K562 (cell line): Measurements from ENCODE around the gene CLEC4A. TPM values are rescaled to one million over a fixed set of nuclear protein-coding genes. Genes with fewer than 3 reads are reported as not detected.

Source experiments
- ATAC-seq: fragments of 200-7000 bp; cut with Tn5 transposase; 3 replicates; pipeline ENCODE4 v1.9.1; 2020; ENCODE audit warnings: moderate library complexity
- BruUV-seq: library from RNA; stranded (reverse); fragments of 400-500 nt; replicated peaks from 2 replicates; lab custom pipeline; 2021; lab: Mats Ljungman, UMichigan
- CTCF ChIA-PET: fragments of 300-600 bp; formaldehyde crosslinking; extraction: SDS; loops from one replicate; lab custom pipeline; 2021; ENCODE audit warnings: low intra/inter-chr PET ratio; lab: Yijun Ruan, JAX
- POLR2A ChIA-PET: fragments of 300-600, 350-650 bp; sonication (Branson Sonifier 250); formaldehyde crosslinking; extraction: SDS; loops from one replicate; lab custom pipeline; 2021; ENCODE audit warnings: antibody characterized with exemption, inconsistent platforms; lab: Yijun Ruan, JAX
- DNase-seq, 4 experiments: peaks; one replicate each; pipeline versions ENCODE4 v3.0.0 to v3.0.0-alpha.2; 2011 to 2018; ENCODE audit warnings: low spot score in 3 of 4, mixed read lengths in 3 of 4; ENCODE audit errors: extremely low read depth in 1 of 4
- FAIRE-seq: peaks from 2 replicates; lab custom pipeline; 2011; peaks lifted over from hg19 to GRCh38; lab: Jason Lieb, UNC
- H2AFZ ChIP-seq: 2 replicates; pipeline ENCODE4 v1.6.0; 2011; ENCODE audit warnings: low read depth, low read length, control low read depth, inconsistent platforms
- H3K27ac ChIP-seq: fragments of 200-600 bp; 3 replicates; pipeline ENCODE4 v1.8.0; 2011; ENCODE audit warnings: low read depth, mild to moderate bottlenecking, control low read depth, inconsistent platforms, low read length, moderate library complexity, mixed read lengths; ENCODE audit errors: extremely low read depth
- H3K27me3 ChIP-seq, 2 experiments: fragments of 300-600 bp in 1 of 2; 2 replicates in 1 of 2; 3 replicates in 1 of 2; pipeline versions ENCODE4 v1.6.0 to v1.8.0; 2011; ENCODE audit warnings: inconsistent platforms in 2 of 2, low read length in 2 of 2, mild to moderate bottlenecking in 1 of 2, mixed read lengths in 1 of 2, moderate library complexity in 1 of 2; ENCODE audit not compliant: control insufficient read depth in 2 of 2, insufficient read depth in 2 of 2
- H3K36me3 ChIP-seq: fragments of 300-600 bp; 3 replicates; pipeline ENCODE4 v1.8.0; 2011; ENCODE audit warnings: mild to moderate bottlenecking, low read length, inconsistent platforms; ENCODE audit not compliant: control insufficient read depth, insufficient read depth
- H3K4me1 ChIP-seq, 2 experiments: fragments of 200-600 bp in 1 of 2; replicated peaks in 1 of 2; 2 replicates in 1 of 2; 3 replicates in 1 of 2; pipeline versions ENCODE4 v1.5.1 to v1.8.0; 2011; ENCODE audit warnings: inconsistent platforms in 2 of 2, low read length in 2 of 2, mild to moderate bottlenecking in 1 of 2, mixed read lengths in 1 of 2, moderate library complexity in 1 of 2; ENCODE audit not compliant: control insufficient read depth in 2 of 2, insufficient read depth in 2 of 2
- H3K4me2 ChIP-seq: 2 replicates; pipeline ENCODE4 v1.6.1; 2011; ENCODE audit warnings: low read length, control low read depth, inconsistent platforms, mixed read lengths; ENCODE audit not compliant: insufficient read depth
- H3K4me3 ChIP-seq: fragments of 200-600 bp; sonication (generic), shearing (Covaris generic); 2 replicates; pipeline ENCODE4 v1.5.1; 2016; ENCODE audit warnings: control low read depth, inconsistent platforms
- H3K79me2 ChIP-seq: fragments of 200-600 bp; 3 replicates; pipeline ENCODE4 v1.8.0; 2011; ENCODE audit warnings: low read length, inconsistent platforms; ENCODE audit not compliant: control insufficient read depth, insufficient read depth
- H3K9ac ChIP-seq, 2 experiments: 2 replicates each; pipeline versions ENCODE4 v1.6.0 to v1.6.1; 2011; ENCODE audit warnings: low read depth in 2 of 2, low read length in 2 of 2, control low read depth in 1 of 2, inconsistent platforms in 1 of 2, mild to moderate bottlenecking in 1 of 2, mixed read lengths in 1 of 2; ENCODE audit not compliant: insufficient read depth in 1 of 2
- H3K9me1 ChIP-seq: one replicate; pipeline ENCODE4 v1.6.0; 2011; ENCODE audit warnings: inconsistent platforms, mild to moderate bottlenecking, low read length, moderate library complexity; ENCODE audit not compliant: control insufficient read depth, insufficient read depth
- H3K9me3 ChIP-seq: replicated peaks from 2 replicates; pipeline ENCODE4 v1.5.1; 2011; ENCODE audit warnings: low read depth, low read length, inconsistent platforms; ENCODE audit not compliant: control insufficient read depth, insufficient read depth
- H4K20me1 ChIP-seq: replicated peaks from 2 replicates; pipeline ENCODE4 v1.6.1; 2011; ENCODE audit warnings: low read length, inconsistent platforms, mixed read lengths; ENCODE audit not compliant: control insufficient read depth, insufficient read depth
- ATF3 ChIP-seq, 2 experiments: fragments of 450-650 bp in 1 of 2; sonication (generic) in 1 of 2; formaldehyde crosslinking in 1 of 2; IDR thresholded peaks in 1 of 2; conservative IDR thresholded peaks in 1 of 2; 2 replicates each; pipeline versions ENCODE4 v1.6.1 to v1.8.1; 2016 to 2023; ENCODE audit warnings: mild to moderate bottlenecking in 2 of 2, moderate library complexity in 2 of 2, inconsistent platforms in 1 of 2, missing genetic modification reagents in 1 of 2
- CEBPB ChIP-seq: fragments of 450-650 bp; IDR thresholded peaks from 2 replicates; pipeline ENCODE4 v1.6.1; 2016; ENCODE audit warnings: missing genetic modification characterization, missing compliant biosample characterization
- MGA ChIP-seq: fragments of 450-650 bp; IDR thresholded peaks from 2 replicates; pipeline ENCODE4 v1.6.1; 2016; ENCODE audit warnings: mild to moderate bottlenecking, moderate library complexity
- SFPQ ChIP-seq: fragments of 200-400 bp; formaldehyde crosslinking; IDR thresholded peaks from 2 replicates; pipeline ENCODE4 v1.6.1; 2017; ENCODE audit warnings: mild to moderate bottlenecking, low read depth, low read length, moderate library complexity
- WGBS: fragments of 100-300 bp; shearing (Covaris generic); methylation state at CpG from one replicate; pipeline ENCODE4 v1.1.6; 2016; ENCODE audit warnings: low coverage, mixed read lengths; ENCODE audit not compliant: insufficient coverage; ENCODE audit errors: missing lambda C conversion rate; 5-methylcytosine and 5-hydroxymethylcytosine counted together
- in situ Hi-C: fragments of 300-500 bp; cut with MboI; formaldehyde crosslinking; loops from 4 replicates; pipeline ENCODE4 v1.15.0; 2018; ENCODE audit warnings: inconsistent platforms, mixed read lengths
- intact Hi-C: fragments of 100-400 bp; cut with micrococcal nuclease; formaldehyde crosslinking; loops from 2 replicates; pipeline ENCODE4 v1.14.2; 2022
- polyA plus RNA-seq, 8 experiments: library from polyadenylated mRNA; depleted of rRNA in 4 of 8; stranded (reverse) in 5 of 8; unstranded in 3 of 8; fragments of >200 nt; fragmentation: Nextera tagmentation in 2 of 8; fragmentation: Illumina TruSeq in 1 of 8; extraction: Ambion mirVana in 2 of 8; extraction: Trizol in 1 of 8; gene quantifications; 2 replicates each; pipeline versions ENCODE4 v1.2.1 to v1.2.3, GENCODE V29; 2011 to 2014; ENCODE audit warnings: inconsistent platforms in 1 of 8, missing spikeins in 1 of 8
- total RNA-seq, 7 experiments: library from RNA; depleted of rRNA in 6 of 7; stranded (reverse); fragments of >200 nt in 6 of 7; fragmentation: Illumina TruSeq in 2 of 7; extraction: Trizol in 2 of 7; gene quantifications; 2 replicates each; pipeline versions ENCODE4 v1.2.1 to v1.2.3, GENCODE V29; 2011 to 2021; ENCODE audit warnings: low replicate concordance in 1 of 7

The CLEC4A gene
- total and polyA plus RNA-seq, 9 of the 15 experiments (the other 6 are each of a cell fraction or from before 2014, with no cell fraction given): 0.06 to 0.27 (median 0.18) TPM; not detected in 5

- Histone ChIP-seq H3K27ac (no peak overlapping the region), H3K79me2 (peaks cover 3% of the 10 kb centered on the region; the same call in 2 of the 3 replicates), H3K4me1 (peaks cover 7 to 17% of the 10 kb centered on the region in 2 experiments; a peak in 3 of 5 replicates), H3K36me3 (no peaks in the 10 kb centered on the region), H4K20me1 (no peaks in the 10 kb centered on the region), H3K9ac (no peak overlapping the region), H3K9me3 (no peaks in the 10 kb centered on the region), H3K4me3 (no peak overlapping the region), H3K4me2 (no peak overlapping the region), H3K9me1 (no peaks in the 10 kb centered on the region), H2AFZ (no peak overlapping the region), H3K27me3 (no peaks in the 10 kb centered on the region)
- intact Hi-C loops: no loop called here
- WGBS: 45% methylated on average over 6 of the region's 6 CpGs
- ChIA-PET CTCF (no interaction called here), POLR2A (no interaction called here)
- no TSS peak for BruUV-seq
- no peak for DNase-seq
- no peak for ATAC-seq
- in situ Hi-C loops: no loop called here
- FAIRE-seq: no peak
- TF ChIP-seq ATF3 (IDR thresholded peaks at IDR 0.05) (no peak), ATF3 (CRISPR knock-in tag; conservative IDR thresholded peaks at IDR 0.05) (no peak), CEBPB (tag) (peak; percentile 70), SFPQ (no peak), MGA (no peak)
Measured at GRCh38 chr12:8075935-8076334, 47.5 kb upstream of the CLEC4A start.
